ENCODE measurements around the gene TOGARAM2. TPM values are rescaled to one million over a fixed set of nuclear protein-coding genes. Genes with fewer than 3 reads are reported as not detected.

TOGARAM2 gene
- total RNA-seq, 2 donors from 2014 or later = 4.0 to 4.3 TPM

- DNase-seq (no peak), ATAC-seq (replicated peaks in 1 of 2) (no peak)
- H3K27me3 Mint-ChIP-seq (ENCODE audit: low read depth) = no peaks in the 10 kb centered on the region
- H3K9me3 Mint-ChIP-seq = no peaks in the 10 kb centered on the region
- no peaks in the 10 kb centered on the region for H3K36me3 Mint-ChIP-seq (ENCODE audit: insufficient read depth in 2 of 2)
- H3K4me1 Mint-ChIP-seq (ENCODE audit: low read depth) = no peaks in the 10 kb centered on the region
- H3K27ac Mint-ChIP-seq = no peak overlapping the region
- H3K4me3 Mint-ChIP-seq = no peak overlapping the region
Observed at GRCh38 chr2:28979576-28980366, 1.3 kb upstream of the TOGARAM2 start.

GRCh38 chr2:28980368-28981015, 606 bp upstream of the TOGARAM2 start:
- no peaks in the 10 kb centered on the region for H3K9me3 Mint-ChIP-seq
- no peak for ATAC-seq (replicated peaks in 1 of 2)
- H3K36me3 Mint-ChIP-seq (ENCODE audit: insufficient read depth in 2 of 2) = no peaks in the 10 kb centered on the region

GRCh38 chr2:28981620-28982376, 700 bp downstream of the TOGARAM2 start:
- DNase-seq (no peak), ATAC-seq (replicated peaks in 1 of 2) (no peak)
- no peaks in the 10 kb centered on the region for H3K4me1 Mint-ChIP-seq (ENCODE audit: low read depth)
- no peaks in the 10 kb centered on the region for H3K9me3 Mint-ChIP-seq
- H3K36me3 Mint-ChIP-seq (ENCODE audit: insufficient read depth in 2 of 2) = no peaks in the 10 kb centered on the region
- H3K27ac Mint-ChIP-seq = no peak overlapping the region
- no peak overlapping the region for H3K4me3 Mint-ChIP-seq
- no peaks in the 10 kb centered on the region for H3K27me3 Mint-ChIP-seq (ENCODE audit: low read depth)

More at GRCh38 chr2:28980368-28981015, 606 bp upstream of the TOGARAM2 start:
- H3K4me1 Mint-ChIP-seq (ENCODE audit: low read depth) = no peaks in the 10 kb centered on the region
- DNase-seq = no peak
- H3K27ac Mint-ChIP-seq = no peak overlapping the region
- H3K27me3 Mint-ChIP-seq (ENCODE audit: low read depth) = no peaks in the 10 kb centered on the region
- no peak overlapping the region for H3K4me3 Mint-ChIP-seq

GRCh38 chr2:28982381-28982950, 1.4 kb downstream of the TOGARAM2 start:
- Mint-ChIP-seq H3K4me3 (no peak overlapping the region), H3K27ac (no peak overlapping the region), H3K9me3 (no peaks in the 10 kb centered on the region), H3K36me3 (ENCODE audit: insufficient read depth in 2 of 2) (no peaks in the 10 kb centered on the region), H3K4me1 (ENCODE audit: low read depth) (no peaks in the 10 kb centered on the region), H3K27me3 (ENCODE audit: low read depth) (no peaks in the 10 kb centered on the region)
- DNase-seq (no peak), ATAC-seq (replicated peaks in 1 of 2) (no peak)

GRCh38 chr2:28986429-28986828, 5.3 kb downstream of the TOGARAM2 start:
- Mint-ChIP-seq H3K27ac (no peak overlapping the region), H3K4me3 (no peak overlapping the region), H3K27me3 (ENCODE audit: low read depth) (no peaks in the 10 kb centered on the region), H3K4me1 (ENCODE audit: low read depth) (no peaks in the 10 kb centered on the region), H3K36me3 (ENCODE audit: insufficient read depth in 2 of 2) (no peaks in the 10 kb centered on the region), H3K9me3 (no peaks in the 10 kb centered on the region)
- ATAC-seq (replicated peaks in 1 of 2) = no peak
- no peak for DNase-seq

GRCh38 chr2:28989973-28990372, 8.9 kb downstream of the TOGARAM2 start:
- DNase-seq (no peak), ATAC-seq (replicated peaks in 1 of 2) (no peak)
- Mint-ChIP-seq H3K27me3 (ENCODE audit: low read depth) (no peaks in the 10 kb centered on the region), H3K4me3 (no peak overlapping the region), H3K27ac (no peak overlapping the region), H3K9me3 (no peaks in the 10 kb centered on the region), H3K36me3 (ENCODE audit: insufficient read depth in 2 of 2) (no peaks in the 10 kb centered on the region), H3K4me1 (ENCODE audit: low read depth) (no peaks in the 10 kb centered on the region)

- Mint-ChIP-seq H3K9me3 (no peaks in the 10 kb centered on the region), H3K4me3 (no peak overlapping the region), H3K27ac (no peak overlapping the region), H3K4me1 (ENCODE audit: low read depth) (no peaks in the 10 kb centered on the region), H3K27me3 (ENCODE audit: low read depth) (no peaks in the 10 kb centered on the region), H3K36me3 (ENCODE audit: insufficient read depth in 2 of 2) (no peaks in the 10 kb centered on the region)
- ATAC-seq (replicated peaks in 1 of 2) = no peak
- no peak for DNase-seq
Observed at GRCh38 chr2:28990445-28990844, 9.3 kb downstream of the TOGARAM2 start.

GRCh38 chr2:28991021-28991420, 9.9 kb downstream of the TOGARAM2 start:
- Mint-ChIP-seq H3K9me3 (no peaks in the 10 kb centered on the region), H3K36me3 (ENCODE audit: insufficient read depth in 2 of 2) (no peaks in the 10 kb centered on the region), H3K27me3 (ENCODE audit: low read depth) (no peaks in the 10 kb centered on the region), H3K4me3 (no peak overlapping the region), H3K4me1 (ENCODE audit: low read depth) (no peaks in the 10 kb centered on the region), H3K27ac (no peak overlapping the region)
- ATAC-seq (replicated peaks in 1 of 2) (no peak), DNase-seq (no peak)

- no peak for DNase-seq
- H3K27me3 Mint-ChIP-seq (ENCODE audit: low read depth) = no peaks in the 10 kb centered on the region
- H3K9me3 Mint-ChIP-seq = no peaks in the 10 kb centered on the region
- H3K36me3 Mint-ChIP-seq (ENCODE audit: insufficient read depth in 2 of 2) = no peaks in the 10 kb centered on the region
- no peak overlapping the region for H3K4me3 Mint-ChIP-seq
- no peak for ATAC-seq (replicated peaks in 1 of 2)
- no peaks in the 10 kb centered on the region for H3K4me1 Mint-ChIP-seq (ENCODE audit: low read depth)
- H3K27ac Mint-ChIP-seq = no peak overlapping the region
Observed at GRCh38 chr2:28991460-28991859, 10.4 kb downstream of the TOGARAM2 start.

GRCh38 chr2:28993206-28993960, 12.3 kb downstream of the TOGARAM2 start:
- no peak overlapping the region for H3K4me3 Mint-ChIP-seq
- H3K9me3 Mint-ChIP-seq = no peaks in the 10 kb centered on the region
- H3K27me3 Mint-ChIP-seq (ENCODE audit: low read depth) = no peaks in the 10 kb centered on the region
- H3K36me3 Mint-ChIP-seq (ENCODE audit: insufficient read depth in 2 of 2) = no peaks in the 10 kb centered on the region
- H3K4me1 Mint-ChIP-seq (ENCODE audit: low read depth) = no peaks in the 10 kb centered on the region
- DNase-seq (no peak), ATAC-seq (replicated peaks in 1 of 2) (no peak)
- no peak overlapping the region for H3K27ac Mint-ChIP-seq

- Mint-ChIP-seq H3K27ac (no peak overlapping the region), H3K4me3 (no peak overlapping the region), H3K9me3 (no peaks in the 10 kb centered on the region), H3K36me3 (ENCODE audit: insufficient read depth in 2 of 2) (no peaks in the 10 kb centered on the region), H3K27me3 (ENCODE audit: low read depth) (no peaks in the 10 kb centered on the region), H3K4me1 (ENCODE audit: low read depth) (no peaks in the 10 kb centered on the region)
- no peak for ATAC-seq (replicated peaks in 1 of 2)
- DNase-seq = no peak
Observed at GRCh38 chr2:28994074-28994473, 13.0 kb downstream of the TOGARAM2 start.

GRCh38 chr2:28994679-28995078, 13.6 kb downstream of the TOGARAM2 start:
- ATAC-seq (replicated peaks in 1 of 2) (no peak), DNase-seq (no peak)
- Mint-ChIP-seq H3K4me3 (no peak overlapping the region), H3K27me3 (ENCODE audit: low read depth) (no peaks in the 10 kb centered on the region), H3K27ac (no peak overlapping the region), H3K9me3 (no peaks in the 10 kb centered on the region), H3K4me1 (ENCODE audit: low read depth) (peaks cover 1% of the 10 kb centered on the region), H3K36me3 (ENCODE audit: insufficient read depth in 2 of 2) (no peaks in the 10 kb centered on the region)

Data from activated T-cell treated with anti-CD3 and anti-CD28 coated beads, Interleukin-2, amount 50 U/mL, for 72 hours (primary cell).